Stimulated activated CD8-positive, alpha-beta memory T cell treated with anti-CD3 and anti-CD28 coated beads, Interleukin-4, amount 100 ng/mL, for 1 hour (primary cell): ENCODE measurements around the gene AFF1.
A peak's percentile ranks its signal among the peaks of the same experiment; 100 is the strongest.

Experiments
- DNase-seq, 2 donors: peaks; one replicate each; pipeline ENCODE4 v3.0.0-alpha.2; 2020; ENCODE audit warnings: low read depth in 2 of 2, low spot score in 1 of 2

Gene AFF1

GRCh38 chr4:86934771-86935565 lies at the start of gene AFF1:
TSS of gene AFF1 (plus strand) at chr4:86935011. CDS start at chr4:86948534, 13,523 bp downstream.
- peak; percentile 67 to 68 for DNase-seq

- DNase-seq = no peak
Measured at GRCh38 chr4:86890790-86891189, 44.0 kb upstream of the AFF1 start.

- DNase-seq = no peak
Measured at GRCh38 chr4:86891762-86892635, 42.8 kb upstream of the AFF1 start, which contains the start of gene C4orf36. TSS of gene C4orf36 (minus strand) at chr4:86892422. CDS start at chr4:86891520, 902 bp downstream.

GRCh38 chr4:86892636-86892960 lies 42.2 kb upstream of the AFF1 start:
- no peak for DNase-seq

GRCh38 chr4:86893136-86893535 lies 41.7 kb upstream of the AFF1 start:
- no peak for DNase-seq

- DNase-seq = no peak
Measured at GRCh38 chr4:86894455-86894854, 40.4 kb upstream of the AFF1 start.

GRCh38 chr4:86895692-86896488 lies 38.9 kb upstream of the AFF1 start:
- no peak for DNase-seq

- no peak for DNase-seq
Measured at GRCh38 chr4:86896596-86896995, 38.2 kb upstream of the AFF1 start.

GRCh38 chr4:86898562-86898961 lies 36.2 kb upstream of the AFF1 start:
- DNase-seq = no peak

GRCh38 chr4:86901864-86902263 lies 32.9 kb upstream of the AFF1 start:
- no peak for DNase-seq

GRCh38 chr4:86908251-86908657 lies 26.6 kb upstream of the AFF1 start:
- DNase-seq = no peak

GRCh38 chr4:86909546-86910295 lies 25.1 kb upstream of the AFF1 start:
- DNase-seq = no peak

GRCh38 chr4:86910369-86910768 lies 24.4 kb upstream of the AFF1 start:
- DNase-seq = no peak

- DNase-seq = no peak
Measured at GRCh38 chr4:86910820-86911684, 23.8 kb upstream of the AFF1 start.

GRCh38 chr4:86916392-86916791 lies 18.4 kb upstream of the AFF1 start:
- DNase-seq = no peak

- no peak for DNase-seq
Measured at GRCh38 chr4:86917212-86918039, 17.4 kb upstream of the AFF1 start.

- no peak for DNase-seq
Measured at GRCh38 chr4:86918539-86919072, 16.2 kb upstream of the AFF1 start.

GRCh38 chr4:86919561-86920223 lies 15.1 kb upstream of the AFF1 start:
- DNase-seq = no peak
